Measurements from ENCODE around the gene OR5D16.
"Not testable (repeated sequence)": the region's sequence is repeated elsewhere in the genome, so short reads cannot be mapped to it uniquely, and the experiment has no call there.

The OR5D16 gene
- 0 reads per million in 2 donors for total RNA-seq

DNA sequence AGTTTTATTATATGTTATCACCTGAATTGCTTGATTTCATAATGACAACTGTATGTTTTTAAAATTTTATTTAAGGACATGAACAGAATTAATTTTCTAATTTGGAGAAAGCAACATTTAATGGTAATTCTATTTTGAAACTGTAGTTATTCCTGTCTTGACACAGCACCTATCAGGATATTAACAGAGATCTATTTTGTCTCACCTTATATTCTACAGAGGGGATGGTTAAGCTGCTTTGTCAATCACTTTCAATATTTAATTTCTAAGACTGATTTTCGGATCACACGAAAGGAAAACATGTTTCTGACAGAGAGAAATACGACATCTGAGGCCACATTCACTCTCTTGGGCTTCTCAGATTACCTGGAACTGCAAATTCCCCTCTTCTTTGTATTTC lies at the start of gene OR5D16:
Gene OR5D16 (plus strand): TSS at position 301 of the 400 bp plus-strand sequence. CDS start 0 bp downstream, at position 301.
- DNase-seq, result no peak

GRCh38 chr11:55791606-55792005 lies 46.9 kb upstream of the OR5D16 start:
- no peak for DNase-seq

GRCh38 chr11:55793321-55793720 lies 45.2 kb upstream of the OR5D16 start:
- DNase-seq, result no peak

DNA sequence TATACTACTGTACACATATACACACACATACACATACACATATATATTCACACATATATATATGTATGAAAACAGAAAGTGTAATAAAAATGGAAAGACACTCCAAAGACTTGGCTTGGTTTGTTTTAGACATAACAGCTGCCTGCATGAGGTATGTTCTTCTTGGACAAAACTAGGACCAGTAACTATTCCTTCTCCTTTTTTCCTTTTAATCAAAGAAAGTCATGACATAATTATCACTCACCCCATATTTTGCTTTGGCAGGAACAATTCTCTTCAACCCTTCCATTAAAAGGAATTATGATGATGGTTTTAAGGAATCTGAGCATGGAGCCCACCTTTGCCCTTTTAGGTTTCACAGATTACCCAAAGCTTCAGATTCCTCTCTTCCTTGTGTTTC lies 43.3 kb upstream of the OR5D16 start, which contains the start of gene OR5D14:
Gene OR5D14 (plus strand): TSS at position 301 of the 400 bp plus-strand sequence. CDS start 0 bp downstream, at position 301.
- DNase-seq, result no peak

DNA sequence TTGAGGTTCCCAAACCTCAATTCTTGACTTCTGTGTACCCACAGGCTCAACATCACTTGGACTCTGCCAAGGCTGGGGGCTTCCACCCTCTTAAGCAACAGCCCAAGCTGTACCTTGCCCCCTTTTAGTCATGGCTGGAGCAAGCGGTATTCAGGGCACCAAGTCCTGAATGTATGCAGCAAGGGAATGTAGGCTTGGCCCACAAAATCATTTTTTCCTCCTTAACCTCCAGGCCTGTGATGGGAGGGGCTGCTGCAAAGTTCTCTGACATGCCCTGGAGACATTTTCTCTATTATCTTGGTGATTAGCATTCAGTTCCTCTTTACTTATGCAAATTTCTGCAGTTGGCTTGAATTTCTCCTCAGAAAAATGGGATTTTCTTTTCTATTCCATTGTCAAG lies 32.3 kb upstream of the OR5D16 start:
- DNase-seq, result no peak

DNA sequence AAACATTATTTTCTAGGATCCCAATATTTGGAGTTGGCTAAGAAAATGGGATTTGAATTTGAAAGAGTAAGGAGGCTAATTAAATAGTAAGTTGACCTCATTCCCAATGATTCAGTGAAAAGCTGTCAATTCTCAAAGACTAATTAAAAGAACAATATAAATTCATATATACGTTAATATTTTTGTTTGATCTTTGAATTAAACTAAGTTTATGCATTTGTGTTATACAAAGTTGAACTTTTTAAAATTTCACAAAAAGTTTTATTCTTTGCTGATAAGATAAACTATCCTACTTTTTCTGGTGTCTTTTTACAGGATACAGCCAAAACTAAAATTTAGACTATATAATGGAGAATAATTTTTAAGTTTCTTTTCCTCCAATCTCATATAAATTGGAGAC lies 27.5 kb upstream of the OR5D16 start, which contains the start of gene OR5L1:
Gene OR5L1 (plus strand): TSS at position 301 of the 400 bp plus-strand sequence. CDS start 100 bp downstream, outside the sequence.
- no peak for DNase-seq

DNA sequence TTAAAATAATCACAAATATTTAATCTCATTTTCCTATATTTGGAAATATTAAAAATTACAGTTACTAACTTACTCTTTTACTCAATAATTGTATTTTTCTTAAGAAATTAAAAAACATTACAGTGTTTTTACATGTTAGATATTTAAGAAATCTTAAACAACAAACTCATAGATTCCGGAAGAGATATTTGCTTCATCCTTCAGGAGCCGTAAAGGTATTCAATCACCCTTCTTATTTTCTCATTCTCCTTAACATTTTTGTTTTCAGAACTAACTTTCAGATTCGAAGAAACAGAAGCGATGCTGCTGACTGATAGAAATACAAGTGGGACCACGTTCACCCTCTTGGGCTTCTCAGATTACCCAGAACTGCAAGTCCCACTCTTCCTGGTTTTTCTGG lies 19.2 kb upstream of the OR5D16 start, which contains the start of gene OR5D18:
Gene OR5D18 (plus strand): TSS at position 301 of the 400 bp plus-strand sequence. CDS start 0 bp downstream, at position 301.
- DNase-seq, result no peak

GRCh38 chr11:55826919-55827318 lies 11.6 kb upstream of the OR5D16 start, which contains the start of gene OR5L2:
Gene OR5L2, plus strand, starts transcription at chr11:55827219. Its CDS starts 0 bp downstream, at chr11:55827219.
- DNase-seq, result no peak

DNA sequence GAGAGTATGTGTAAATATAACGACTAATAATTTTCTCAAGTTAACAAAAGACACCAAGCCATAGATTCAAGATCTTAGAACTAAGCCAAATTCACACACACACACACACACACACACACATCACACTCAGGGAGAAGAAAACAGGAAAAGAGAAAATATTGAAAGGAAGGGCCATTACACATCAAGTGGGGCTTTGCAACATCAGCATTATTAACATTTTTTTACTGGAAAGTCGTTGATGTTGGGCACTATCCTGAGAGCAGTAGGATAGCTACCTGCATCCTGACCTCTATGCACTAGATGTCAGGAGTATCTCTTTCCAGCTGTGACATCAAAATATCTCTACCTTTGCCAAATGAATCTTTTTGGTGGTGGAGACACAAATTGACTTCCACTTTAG lies 8.9 kb downstream of the OR5D16 start:
- DNase-seq, result no peak

GRCh38 chr11:55849037-55849436 lies 10.5 kb downstream of the OR5D16 start:
- no peak for DNase-seq

DNA sequence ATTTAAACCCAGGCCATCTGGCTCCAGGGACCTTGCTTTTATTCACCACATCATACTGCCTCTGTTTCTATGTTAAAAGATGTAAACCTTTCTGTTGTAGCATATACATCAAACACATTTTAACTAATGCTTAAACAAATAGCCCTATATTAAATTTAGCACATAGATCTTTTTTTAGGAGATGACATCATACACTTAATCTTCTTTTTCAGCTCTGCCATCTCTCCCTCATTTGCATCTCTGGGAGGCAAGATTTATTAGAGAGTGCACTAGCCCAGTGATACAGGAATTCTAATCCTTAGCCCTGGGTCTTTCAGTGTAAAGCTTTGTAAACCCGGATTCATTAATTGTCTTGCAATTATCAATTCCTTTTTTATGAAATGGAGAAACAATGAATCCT lies 13.6 kb downstream of the OR5D16 start:
- DNase-seq, result no peak

GRCh38 chr11:55854704-55855103 lies 16.2 kb downstream of the OR5D16 start:
- no peak for DNase-seq

- not testable (repeated sequence) for DNase-seq
Observed at GRCh38 chr11:55867354-55867753, 28.8 kb downstream of the OR5D16 start.

- not testable (repeated sequence) for DNase-seq
Observed at GRCh38 chr11:55872731-55873130, 34.2 kb downstream of the OR5D16 start.

- DNase-seq, result not testable (repeated sequence)
Observed at GRCh38 chr11:55873146-55873545, 34.6 kb downstream of the OR5D16 start.

GRCh38 chr11:55882997-55883396 lies 44.4 kb downstream of the OR5D16 start, which contains the start of gene TRIM51:
Gene TRIM51, plus strand, starts transcription at chr11:55883297. Its CDS starts 2,132 bp downstream, at chr11:55885429.
- not testable (repeated sequence) for DNase-seq

DNA sequence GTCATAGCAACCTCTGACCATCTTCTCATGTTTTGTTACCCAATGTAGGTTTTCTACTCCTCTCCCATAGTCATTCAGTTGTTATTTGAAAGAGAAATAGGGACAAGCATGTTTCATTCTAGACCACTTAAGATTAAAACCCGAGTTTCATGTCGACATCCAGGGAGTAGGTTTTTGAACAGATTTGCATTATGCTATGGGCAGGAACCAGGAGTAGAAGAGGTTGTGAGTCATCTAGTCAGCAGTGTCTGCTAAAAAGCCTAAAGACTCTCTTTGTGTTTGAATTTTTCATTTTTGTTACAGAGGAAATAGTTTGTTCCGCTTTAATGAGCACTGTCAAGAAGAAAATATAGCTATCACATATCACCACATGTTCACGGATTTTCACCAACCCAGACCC lies 46.4 kb downstream of the OR5D16 start:
- DNase-seq, result not testable (repeated sequence)

DNA sequence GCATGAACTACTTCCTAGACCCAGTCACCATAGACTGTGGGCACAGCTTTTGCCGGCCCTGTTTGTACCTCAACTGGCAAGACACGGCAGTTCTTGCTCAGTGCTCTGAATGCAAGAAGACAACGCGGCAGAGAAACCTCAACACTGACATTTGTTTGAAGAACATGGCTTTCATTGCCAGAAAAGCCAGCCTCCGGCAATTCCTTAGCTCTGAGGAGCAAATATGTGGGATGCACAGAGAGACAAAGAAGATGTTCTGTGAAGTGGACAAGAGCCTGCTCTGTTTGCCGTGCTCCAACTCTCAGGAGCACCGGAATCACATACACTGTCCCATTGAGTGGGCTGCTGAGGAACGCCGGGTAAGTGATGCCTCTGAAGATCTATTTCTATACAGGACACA lies 46.9 kb downstream of the OR5D16 start:
- not testable (repeated sequence) for DNase-seq

All from T-helper 2 cell (primary cell).